ENCODE measurements around the gene TBL1X. TPM values are rescaled to one million over a fixed set of nuclear protein-coding genes. Genes with fewer than 3 reads are reported as not detected.

TBL1X gene
- total RNA-seq, 6 experiments from 2014 or later: 34.4 to 53.2 (median 44.9) TPM

DNA sequence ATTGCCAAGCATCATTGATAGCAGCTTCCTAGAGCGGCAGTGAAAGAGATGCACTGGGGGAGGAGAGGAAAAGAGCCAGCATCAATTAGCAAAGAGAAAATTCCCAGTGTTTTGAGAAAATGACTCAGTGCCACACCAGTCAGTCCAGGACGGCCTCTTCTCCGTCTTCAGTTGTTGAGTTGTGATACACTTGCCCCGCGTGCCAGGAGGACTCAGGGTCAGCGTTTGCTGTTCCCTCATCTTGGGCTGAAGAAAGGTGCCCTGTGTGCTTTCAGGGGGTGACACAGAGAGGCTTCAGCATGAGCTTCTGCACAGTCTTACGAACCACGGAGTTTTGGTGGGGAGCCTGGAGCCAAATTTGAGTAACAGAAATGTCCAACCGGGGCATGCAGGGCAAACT lies 218.5 kb downstream of the TBL1X start:
- TF ChIP-seq CTCF (IDR thresholded peaks at IDR 0.05): no peak
- Mint-ChIP-seq H3K27ac (no peak overlapping the region), H3K4me1 (ENCODE audit: low read depth) (peaks cover 19% of the 10 kb centered on the region), H3K9me3 (no peaks in the 10 kb centered on the region), H3K36me3 (ENCODE audit: low read depth) (peaks cover 8% of the 10 kb centered on the region), H3K27me3 (ENCODE audit: insufficient read depth) (peaks cover 2% of the 10 kb centered on the region; the same call in 1 of the 2 replicates), H3K4me3 (no peak overlapping the region)
- DNase-seq: no peak

DNA sequence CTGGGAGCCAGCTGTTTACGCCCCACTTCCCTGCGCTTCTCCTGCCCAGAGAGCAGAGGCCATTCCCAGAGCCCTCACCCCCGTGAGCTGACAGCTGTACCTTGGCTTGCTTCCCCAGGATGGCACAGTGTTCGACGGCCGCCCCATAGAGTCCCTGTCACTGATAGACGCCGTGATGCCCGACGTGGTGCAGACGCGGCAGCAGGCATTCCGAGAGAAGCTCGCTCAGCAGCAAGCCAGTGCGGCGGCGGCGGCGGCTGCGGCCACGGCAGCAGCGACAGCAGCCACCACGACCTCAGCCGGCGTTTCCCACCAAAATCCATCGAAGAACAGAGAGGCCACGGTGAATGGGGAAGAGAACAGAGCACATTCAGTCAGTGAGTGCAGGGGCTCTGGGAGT lies 223.0 kb downstream of the TBL1X start:
- peaks cover 5% of the 10 kb centered on the region; the same call in 1 of the 2 replicates for H3K36me3 Mint-ChIP-seq (ENCODE audit: low read depth)
- H3K9me3 Mint-ChIP-seq: no peaks in the 10 kb centered on the region
- peaks cover 2% of the 10 kb centered on the region; the same call in 1 of the 2 replicates for H3K27me3 Mint-ChIP-seq (ENCODE audit: insufficient read depth)
- no peaks in the 10 kb centered on the region for H3K4me1 Mint-ChIP-seq (ENCODE audit: low read depth)
- DNase-seq: no peak
- no peak overlapping the region for H3K4me3 Mint-ChIP-seq
- no peak overlapping the region for H3K27ac Mint-ChIP-seq
- no peak for TF ChIP-seq CTCF (IDR thresholded peaks at IDR 0.05)

DNA sequence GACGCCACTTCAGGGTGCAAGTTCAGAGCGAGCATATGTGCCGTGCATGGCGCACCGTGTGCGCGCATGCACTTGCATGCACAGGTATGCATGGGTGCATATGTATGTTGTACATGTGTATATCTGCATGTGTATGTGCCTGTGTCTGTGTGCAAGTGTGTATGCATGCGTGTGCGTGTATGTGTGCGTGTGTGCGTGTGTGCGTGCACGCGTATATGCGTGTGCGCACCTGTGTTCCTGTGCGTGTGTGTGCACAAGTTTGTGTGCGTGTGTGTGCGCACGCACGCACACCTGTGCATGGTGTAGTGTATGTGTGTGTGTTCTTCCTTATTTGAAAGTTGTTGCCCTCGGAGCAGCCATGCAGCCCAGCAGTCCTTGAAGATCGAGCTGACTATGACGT lies 224.0 kb downstream of the TBL1X start:
- no peak for TF ChIP-seq CTCF (IDR thresholded peaks at IDR 0.05)
- H3K4me1 Mint-ChIP-seq (ENCODE audit: low read depth): no peaks in the 10 kb centered on the region
- peaks cover 5% of the 10 kb centered on the region; the same call in 1 of the 2 replicates for H3K36me3 Mint-ChIP-seq (ENCODE audit: low read depth)
- peaks cover 2% of the 10 kb centered on the region; the same call in 1 of the 2 replicates for H3K27me3 Mint-ChIP-seq (ENCODE audit: insufficient read depth)
- DNase-seq: no peak
- H3K27ac Mint-ChIP-seq: no peak overlapping the region
- H3K4me3 Mint-ChIP-seq: no peak overlapping the region
- H3K9me3 Mint-ChIP-seq: no peaks in the 10 kb centered on the region

GRCh38 chrX:9690046-9690445 lies 225.2 kb downstream of the TBL1X start:
- no peak for TF ChIP-seq CTCF (IDR thresholded peaks at IDR 0.05)
- H3K4me1 Mint-ChIP-seq (ENCODE audit: low read depth): no peaks in the 10 kb centered on the region
- no peaks in the 10 kb centered on the region for H3K9me3 Mint-ChIP-seq
- H3K27me3 Mint-ChIP-seq (ENCODE audit: insufficient read depth): peaks cover 2% of the 10 kb centered on the region; the same call in 1 of the 2 replicates
- no peak overlapping the region for H3K27ac Mint-ChIP-seq
- no peak for DNase-seq
- H3K4me3 Mint-ChIP-seq: no peak overlapping the region
- H3K36me3 Mint-ChIP-seq (ENCODE audit: low read depth): peaks cover 5% of the 10 kb centered on the region; the same call in 1 of the 2 replicates

DNA sequence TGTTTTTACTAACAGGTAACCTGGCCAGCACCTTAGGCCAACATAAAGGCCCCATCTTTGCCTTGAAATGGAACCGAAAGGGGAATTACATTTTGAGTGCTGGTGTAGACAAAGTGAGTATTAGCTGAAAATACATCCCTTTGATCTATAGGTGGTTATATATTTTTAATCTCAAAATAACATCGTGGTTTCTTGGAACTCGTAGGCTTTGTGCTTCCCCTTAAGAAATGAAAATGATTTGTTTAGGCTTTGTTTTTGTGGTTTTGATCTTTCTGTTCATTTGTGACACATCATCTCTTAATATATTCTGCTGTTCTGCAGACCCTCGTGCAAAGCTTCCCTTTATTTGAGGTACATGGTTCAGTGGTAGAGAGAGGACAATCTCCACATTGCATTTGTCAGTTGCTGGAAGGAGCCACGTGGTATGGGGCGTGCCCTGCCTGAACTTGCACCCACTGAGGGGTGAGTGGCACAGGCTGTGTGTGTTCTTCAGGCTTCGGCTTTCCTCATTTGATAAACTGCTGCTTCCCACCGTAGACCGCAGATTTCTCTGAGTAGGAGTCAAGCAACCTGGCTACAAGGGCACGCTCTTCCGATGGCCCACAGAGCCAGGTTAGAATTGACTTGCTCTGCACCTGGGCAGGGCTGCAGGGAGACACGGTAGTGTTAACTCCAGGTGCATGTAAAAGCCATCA lies 228.6 kb downstream of the TBL1X start:
- DNase-seq: no peak
- Mint-ChIP-seq H3K36me3 (ENCODE audit: low read depth) (no peaks in the 10 kb centered on the region), H3K9me3 (no peaks in the 10 kb centered on the region), H3K4me3 (no peak overlapping the region), H3K27me3 (ENCODE audit: insufficient read depth) (no peaks in the 10 kb centered on the region), H3K4me1 (ENCODE audit: low read depth) (no peaks in the 10 kb centered on the region), H3K27ac (no peak overlapping the region)
- no peak for TF ChIP-seq CTCF (IDR thresholded peaks at IDR 0.05)
